RWPE1 (cell line): Measurements from ENCODE around the gene PDK2.
A peak's percentile ranks its signal among the peaks of the same experiment; 100 is the strongest.

Source experiments
- CTCF ChIA-PET: fragments of 350-600 bp; sonication (Branson Sonifier 250); formaldehyde crosslinking; extraction: SDS; loops from one replicate; lab custom pipeline; 2021; lab: Yijun Ruan, JAX
- POLR2A ChIA-PET: fragments of 400-600 bp; formaldehyde crosslinking; extraction: SDS; loops from one replicate; lab custom pipeline; 2020; ENCODE audit warnings: antibody characterized with exemption; ENCODE audit not compliant: low non-redundant PET; lab: Yijun Ruan, JAX
- DNase-seq: peaks from one replicate; pipeline ENCODE4 v3.0.0; 2012; ENCODE audit warnings: low spot score
- H3K27ac ChIP-seq: fragments of 450-650 bp; 2 replicates; pipeline ENCODE4 v1.5.1; 2017
- CTCF ChIP-seq: fragments of 450-650 bp; conservative IDR thresholded peaks from 2 replicates; pipeline ENCODE4 v1.5.1; 2017; ENCODE audit warnings: low read depth, mild to moderate bottlenecking

Gene PDK2

GRCh38 chr17:50087912-50088405 lies 7.2 kb upstream of the PDK2 start:
- H3K27ac ChIP-seq: peak overlapping the region; percentile 85
- ChIA-PET CTCF (interaction anchor here (0.6 to 1.9 kb wide), 10 partner anchors 15 to 195 kb away, joined by 3 to 17 read pairs (median 4); partner anchors contain the start of gene ITGA3), POLR2A (no interaction called here)
- DNase-seq: no peak
- TF ChIP-seq CTCF: no peak

DNA sequence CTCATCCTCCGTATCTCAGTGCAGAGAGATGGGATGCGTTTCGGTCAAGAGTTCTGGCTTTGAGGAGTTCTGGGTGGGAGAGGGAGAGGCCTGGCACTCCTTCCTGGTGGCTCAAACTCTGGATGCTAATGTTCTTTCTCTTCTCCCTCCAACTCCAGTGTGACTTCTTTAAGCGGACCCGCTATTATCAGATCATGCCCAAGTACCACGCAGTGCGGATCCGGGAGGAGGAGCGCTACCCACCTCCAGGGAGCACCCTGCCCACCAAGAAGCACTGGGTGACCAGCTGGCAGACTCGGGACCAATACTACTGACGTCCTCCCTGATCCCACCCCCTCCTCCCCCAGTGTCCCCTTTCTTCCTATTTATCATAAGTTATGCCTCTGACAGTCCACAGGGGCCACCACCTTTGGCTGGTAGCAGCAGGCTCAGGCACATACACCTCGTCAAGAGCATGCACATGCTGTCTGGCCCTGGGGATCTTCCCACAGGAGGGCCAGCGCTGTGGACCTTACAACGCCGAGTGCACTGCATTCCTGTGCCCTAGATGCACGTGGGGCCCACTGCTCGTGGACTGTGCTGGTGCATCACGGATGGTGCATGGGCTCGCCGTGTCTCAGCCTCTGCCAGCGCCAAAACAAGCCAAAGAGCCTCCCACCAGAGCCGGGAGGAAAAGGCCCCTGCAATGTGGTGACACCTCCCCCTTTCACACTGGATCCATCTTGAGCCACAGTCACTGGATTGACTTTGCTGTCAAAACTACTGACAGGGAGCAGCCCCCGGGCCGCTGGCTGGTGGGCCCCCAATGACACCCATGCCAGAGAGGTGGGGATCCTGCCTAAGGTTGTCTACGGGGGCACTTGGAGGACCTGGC lies 6.0 kb upstream of the PDK2 start:
- CTCF ChIA-PET: no interaction called here

GRCh38 chr17:50090071-50090470 lies 5.1 kb upstream of the PDK2 start:
- no peak for DNase-seq
- no peak for TF ChIP-seq CTCF
- POLR2A ChIA-PET: no interaction called here
- H3K27ac ChIP-seq: peak overlapping the region; percentile 85
- CTCF ChIA-PET: interaction anchor here (1.1 kb wide), 1 partner anchor 34 kb away, joined by 4 read pairs; the partner anchor contains the start of gene ITGA3

More for the DNA sequence above, 6.0 kb upstream of the PDK2 start:
- DNase-seq: no peak
- POLR2A ChIA-PET: no interaction called here
- TF ChIP-seq CTCF: no peak
- peak overlapping the region; percentile 85 for H3K27ac ChIP-seq

GRCh38 chr17:50090971-50091917 lies 3.9 kb upstream of the PDK2 start:
- DNase-seq: no peak
- ChIA-PET POLR2A (no interaction called here), CTCF (interaction anchor here (0.6 to 1.1 kb wide), 3 partner anchors 35 to 831 kb away, joined by 3 to 4 read pairs (median 3); partner anchors contain the start of gene ITGA3)
- TF ChIP-seq CTCF: no peak
- H3K27ac ChIP-seq: peak overlapping the region; percentile 85

- POLR2A ChIA-PET: no interaction called here
- CTCF ChIA-PET: interaction anchor here (0.6 to 3.2 kb wide), 3 partner anchors 69 to 831 kb away, joined by 3 to 20 read pairs (median 3); no protein-coding TSS in a partner anchor
- TF ChIP-seq CTCF: no peak
- peak overlapping the region; percentile 85 for H3K27ac ChIP-seq
- no peak for DNase-seq
Measured at GRCh38 chr17:50091918-50092285, 3.2 kb upstream of the PDK2 start.

DNA sequence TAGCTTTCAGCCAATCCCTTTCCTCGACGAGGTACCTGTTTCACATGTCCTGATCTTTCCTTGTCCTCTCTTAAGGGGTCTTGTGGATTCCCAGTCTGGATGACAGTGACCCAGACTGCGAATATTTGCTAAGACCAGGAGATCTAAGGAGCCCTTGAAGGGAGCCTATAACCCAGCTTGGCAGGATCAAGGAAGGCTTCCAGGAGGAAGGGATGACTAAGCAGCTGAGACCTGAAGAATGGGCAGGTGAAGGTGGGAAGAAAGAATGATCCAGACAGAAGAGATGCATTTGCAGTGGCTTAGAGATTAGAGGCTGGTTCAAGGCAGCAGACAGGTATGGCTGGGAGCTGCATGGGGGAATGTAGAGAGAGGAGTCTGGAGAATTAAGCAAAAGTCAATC lies 1.9 kb upstream of the PDK2 start:
- no peak for TF ChIP-seq CTCF
- ChIA-PET CTCF (interaction anchor here (0.7 to 3.2 kb wide), 12 partner anchors 17 to 204 kb away, joined by 3 to 20 read pairs (median 4); no protein-coding TSS in a partner anchor), POLR2A (no interaction called here)
- peak overlapping the region; percentile 85 for H3K27ac ChIP-seq
- no peak for DNase-seq
